NCI-H2227 treated with DMSO at 0.1 percent for 48 hours (cell line): ENCODE results near the gene SNX12.

Experiments
- DNase-seq: peaks from one replicate; lab custom pipeline; 2025; lab: John Stamatoyannopoulos, UW

SNX12 gene

DNA sequence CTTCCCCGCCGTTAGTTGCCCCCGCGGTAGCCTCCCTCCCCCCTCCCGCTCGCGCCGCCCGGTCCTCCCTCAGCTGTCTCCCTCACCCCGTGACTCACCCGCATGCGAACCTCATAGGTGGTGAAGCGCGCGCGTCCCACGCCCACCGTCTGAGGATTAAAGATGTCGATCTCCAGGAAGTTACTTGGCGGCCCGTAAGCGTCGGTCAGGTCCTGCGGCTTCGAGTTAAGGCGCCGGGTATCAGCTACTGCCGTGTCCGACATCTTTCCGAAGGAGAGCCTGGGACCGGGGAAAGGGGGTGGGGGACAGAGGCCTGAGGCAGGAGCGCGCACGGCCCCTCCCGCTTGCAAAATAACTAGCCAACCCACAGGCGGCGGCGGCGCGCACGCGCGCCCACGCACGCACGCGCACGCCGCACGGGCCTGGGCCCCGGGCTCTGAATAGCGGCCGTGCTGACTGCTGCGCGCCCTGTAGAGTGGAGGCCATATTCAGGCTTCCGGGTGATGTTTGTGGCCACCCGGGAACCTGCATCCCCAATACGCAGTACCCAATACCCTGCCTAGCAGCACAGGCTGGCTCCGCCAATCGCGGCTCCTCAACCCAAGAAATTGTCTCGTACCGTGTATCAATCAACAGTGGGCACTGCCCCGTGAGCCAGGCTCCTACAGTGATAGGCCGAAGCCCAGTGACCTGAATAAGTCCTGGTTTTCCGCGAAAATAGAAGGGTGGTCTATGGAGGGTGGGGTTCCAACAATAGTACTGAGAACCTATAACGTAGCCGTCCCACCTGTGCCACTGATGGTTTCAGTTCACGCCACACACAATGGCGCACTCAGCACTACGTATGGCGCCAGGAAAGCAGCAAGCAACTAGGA, at the start of gene SNX12:
Gene SNX12, minus strand, starts transcription at position 291 of the 875 bp plus-strand sequence. Its CDS starts 28 bp downstream, at position 263.
- DNase-seq, result peak; percentile 98

GRCh38 chrX:71117358-71117757, 49.2 kb upstream of the SNX12 start:
- no peak for DNase-seq

GRCh38 chrX:71111921-71112431, 43.8 kb upstream of the SNX12 start:
- no peak for DNase-seq

DNA sequence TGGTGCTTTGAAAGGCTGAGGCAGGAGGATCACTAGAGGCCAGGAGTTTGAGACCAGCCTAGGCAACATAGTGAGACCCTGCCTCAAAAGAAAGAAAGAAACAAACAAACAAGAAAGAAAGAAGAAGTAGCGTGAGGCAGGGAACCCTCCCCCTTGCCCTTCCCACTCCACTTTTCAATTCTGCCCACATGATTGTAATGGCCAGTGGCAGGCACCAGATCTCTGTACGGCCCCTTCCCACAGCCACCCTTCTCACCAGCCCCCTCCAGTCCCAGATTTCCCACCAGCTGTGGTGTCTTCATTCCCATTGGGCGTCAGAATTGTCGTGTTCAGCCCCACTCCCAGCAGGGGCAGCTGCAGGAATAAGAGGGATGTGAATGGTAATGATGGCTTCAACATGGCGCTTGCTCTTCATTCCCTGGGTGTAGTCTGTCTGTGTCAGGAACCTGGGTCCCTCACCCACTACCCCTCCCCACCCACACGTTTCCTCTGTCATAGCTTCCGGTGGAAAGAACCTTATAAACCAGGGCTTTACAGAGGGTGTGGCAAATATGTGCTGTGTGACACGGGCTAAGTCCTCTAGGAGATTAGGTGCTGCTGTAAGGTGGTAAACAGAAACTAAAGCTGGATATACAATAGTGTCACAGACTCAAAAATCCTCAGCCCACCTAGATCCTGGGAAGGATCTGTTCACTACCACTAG, 43.2 kb upstream of the SNX12 start, which contains the start of gene IL2RG:
Gene IL2RG, minus strand, starts transcription at position 437 of the 703 bp plus-strand sequence. Its CDS starts 38 bp downstream, at position 399.
- no peak for DNase-seq

DNA sequence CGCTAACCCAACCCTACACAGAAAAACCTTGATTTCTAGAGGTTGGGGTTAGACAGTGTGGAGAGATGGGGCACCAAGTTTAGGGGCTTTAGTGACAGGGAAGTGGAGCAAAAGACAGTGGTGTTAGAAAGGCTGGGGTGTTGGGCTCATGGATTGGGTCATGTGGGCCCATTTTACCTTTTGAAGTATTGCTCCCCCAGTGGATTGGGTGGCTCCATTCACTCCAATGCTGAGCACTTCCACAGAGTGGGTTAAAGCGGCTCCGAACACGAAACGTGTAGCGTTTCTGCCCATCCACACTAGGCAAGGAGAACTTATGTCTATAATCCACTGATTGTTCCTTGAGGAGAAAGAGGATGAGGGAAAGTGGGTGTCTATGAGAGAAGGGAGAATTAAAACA, 40.9 kb upstream of the SNX12 start:
- DNase-seq, result no peak

DNA sequence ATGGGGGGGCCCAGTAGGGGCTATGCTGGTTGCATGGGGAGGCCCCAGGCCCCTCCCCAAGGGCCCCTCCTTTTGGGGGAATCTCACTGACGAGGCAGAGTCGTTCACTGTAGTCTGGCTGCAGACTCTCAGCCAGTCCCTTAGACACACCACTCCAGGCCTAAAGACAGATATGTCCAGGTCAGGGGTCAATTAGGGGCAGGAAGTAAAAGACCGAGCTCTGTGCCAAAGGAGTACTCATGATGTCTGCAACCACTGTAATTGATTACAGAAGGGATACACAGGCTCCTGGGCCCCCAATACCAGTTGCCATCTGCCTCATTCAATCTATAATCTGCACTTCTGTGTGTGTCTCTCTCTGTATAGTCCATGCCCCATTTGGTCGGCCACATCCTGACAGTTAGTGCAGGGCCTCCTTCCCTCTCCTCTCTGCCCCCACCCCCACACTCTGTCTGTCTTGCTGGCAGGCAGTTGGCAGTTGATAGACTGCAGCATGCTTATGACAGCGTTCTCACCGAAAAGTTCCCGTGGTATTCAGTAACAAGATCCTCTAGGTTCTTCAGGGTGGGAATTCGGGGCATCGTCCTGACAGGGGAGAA, 39.7 kb upstream of the SNX12 start:
- DNase-seq, result no peak

GRCh38 chrX:71107245-71107644, 39.1 kb upstream of the SNX12 start:
- no peak for DNase-seq

DNA sequence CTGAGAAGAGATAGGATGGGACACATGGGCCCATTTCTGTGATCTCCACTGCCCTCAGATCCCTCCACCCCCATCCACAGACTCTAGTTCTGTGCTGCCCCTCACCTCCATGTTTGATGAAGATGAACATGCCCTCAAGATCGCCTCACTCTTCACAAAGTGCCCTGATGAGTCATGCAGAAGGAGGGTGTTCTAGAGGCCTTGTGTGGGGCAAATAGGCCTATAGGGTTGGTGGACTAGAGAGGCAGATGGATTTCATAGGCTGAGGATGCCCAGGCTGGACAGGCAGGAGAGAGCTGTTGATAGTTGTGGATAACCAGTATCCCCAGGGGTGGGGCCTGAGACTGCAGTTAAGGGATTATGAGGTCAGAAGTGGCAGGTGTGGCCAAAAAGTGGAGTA, 38.3 kb upstream of the SNX12 start, which contains the start of gene CXorf65:
Gene CXorf65, minus strand, starts transcription at position 314 of the 400 bp plus-strand sequence. Its CDS starts 184 bp downstream, at position 130.
- DNase-seq, result no peak

DNA sequence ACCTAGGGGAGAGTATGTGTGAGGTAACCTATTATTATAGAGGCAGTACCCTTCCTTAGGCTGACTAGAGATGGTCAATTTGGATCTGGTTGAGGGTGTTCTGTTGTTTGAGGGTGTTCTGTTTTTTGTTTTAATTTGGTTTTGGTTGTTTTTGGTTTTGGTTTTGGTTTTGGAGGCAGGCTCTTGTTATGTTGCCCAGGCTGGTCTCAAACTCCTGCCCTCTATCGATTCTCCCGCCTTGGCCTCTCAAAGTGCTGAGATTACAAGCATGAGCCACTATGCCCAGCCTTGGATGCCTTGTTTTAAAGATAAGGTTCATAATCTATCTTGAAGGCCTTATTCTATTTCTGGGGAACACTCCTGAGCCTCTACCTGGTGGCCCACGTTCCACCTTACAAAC, 37.5 kb upstream of the SNX12 start:
- no peak for DNase-seq

DNA sequence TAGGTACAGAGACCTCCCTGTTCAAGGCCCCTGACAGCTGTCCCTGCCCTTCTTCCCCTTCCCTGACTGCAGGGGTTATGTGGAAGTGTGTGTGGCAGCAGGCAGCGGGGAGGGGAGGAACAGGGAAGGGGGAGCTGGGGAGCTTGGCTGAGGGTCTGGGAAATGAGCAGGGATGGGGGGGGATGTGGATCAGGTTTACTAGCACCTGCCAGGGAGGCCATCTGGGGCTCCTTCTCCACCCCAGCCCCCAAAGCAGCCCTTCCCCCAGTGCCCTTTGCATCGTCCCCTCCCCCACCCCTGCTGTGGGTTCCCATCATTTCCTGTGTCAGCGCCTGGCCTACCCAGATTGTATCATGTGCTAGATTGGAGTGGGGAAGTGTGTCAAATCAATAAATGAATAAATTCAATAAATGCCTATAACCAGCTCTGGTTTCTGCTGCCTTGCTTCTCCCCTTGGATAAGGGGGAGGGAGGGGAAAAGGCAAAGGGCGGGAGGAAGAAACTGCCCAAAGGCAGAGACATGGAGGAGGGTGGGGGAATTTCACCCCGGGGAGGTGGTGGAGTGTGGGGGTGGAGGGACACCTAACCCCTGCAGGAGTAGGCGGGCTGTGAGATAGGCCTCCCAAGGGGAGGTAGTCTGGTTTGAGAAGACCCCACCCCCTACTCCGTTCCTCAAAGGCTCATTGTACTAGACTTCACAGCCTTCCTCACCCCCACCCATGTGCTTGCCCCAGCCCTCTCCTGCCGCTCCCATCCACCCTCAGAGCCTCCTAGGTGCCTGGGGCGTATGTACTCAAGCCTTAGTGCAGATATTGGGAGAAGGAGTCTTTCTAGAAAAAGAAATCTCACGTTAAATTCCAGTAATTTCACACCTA, 35.2 kb upstream of the SNX12 start:
- DNase-seq, result no peak

- no peak for DNase-seq
These were observed 34.2 kb upstream of the SNX12 start for GRCh38 chrX:71102292-71102691.

DNA sequence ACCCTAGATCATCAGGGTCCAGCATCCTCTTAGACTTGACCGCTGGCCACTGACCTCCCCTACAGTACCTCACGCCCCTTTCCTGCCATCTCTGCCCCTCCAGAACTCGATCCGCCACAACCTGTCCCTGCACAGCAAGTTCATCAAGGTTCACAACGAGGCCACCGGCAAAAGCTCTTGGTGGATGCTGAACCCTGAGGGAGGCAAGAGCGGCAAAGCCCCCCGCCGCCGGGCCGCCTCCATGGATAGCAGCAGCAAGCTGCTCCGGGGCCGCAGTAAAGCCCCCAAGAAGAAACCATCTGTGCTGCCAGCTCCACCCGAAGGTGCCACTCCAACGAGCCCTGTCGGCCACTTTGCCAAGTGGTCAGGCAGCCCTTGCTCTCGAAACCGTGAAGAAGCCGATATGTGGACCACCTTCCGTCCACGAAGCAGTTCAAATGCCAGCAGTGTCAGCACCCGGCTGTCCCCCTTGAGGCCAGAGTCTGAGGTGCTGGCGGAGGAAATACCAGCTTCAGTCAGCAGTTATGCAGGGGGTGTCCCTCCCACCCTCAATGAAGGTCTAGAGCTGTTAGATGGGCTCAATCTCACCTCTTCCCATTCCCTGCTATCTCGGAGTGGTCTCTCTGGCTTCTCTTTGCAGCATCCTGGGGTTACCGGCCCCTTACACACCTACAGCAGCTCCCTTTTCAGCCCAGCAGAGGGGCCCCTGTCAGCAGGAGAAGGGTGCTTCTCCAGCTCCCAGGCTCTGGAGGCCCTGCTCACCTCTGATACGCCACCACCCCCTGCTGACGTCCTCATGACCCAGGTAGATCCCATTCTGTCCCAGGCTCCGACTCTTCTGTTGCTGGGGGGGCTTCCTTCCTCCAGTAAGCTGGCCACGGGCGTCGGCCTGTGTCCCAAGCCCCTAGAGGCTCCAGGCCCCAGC, 32.7 kb upstream of the SNX12 start:
- DNase-seq, result no peak

DNA sequence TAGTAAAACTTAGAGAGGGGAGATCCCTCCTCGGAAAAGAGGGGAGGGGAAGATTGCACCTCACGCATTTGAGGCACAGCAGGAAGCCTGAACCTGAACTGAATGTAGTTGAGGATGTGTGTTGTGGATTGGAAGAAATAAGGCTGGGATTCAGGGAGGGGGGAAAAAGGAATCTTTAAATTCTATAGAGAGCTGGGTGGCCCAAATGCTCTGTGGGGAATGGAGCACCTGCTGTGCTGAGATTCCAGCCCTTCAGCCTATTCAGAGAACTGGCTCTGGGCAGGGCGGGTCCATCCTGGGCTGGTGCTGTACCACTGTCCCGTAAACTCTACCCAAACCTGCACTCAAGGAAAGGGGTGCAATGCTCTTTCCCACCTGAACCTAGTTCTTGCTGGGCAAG, 31.6 kb upstream of the SNX12 start:
- DNase-seq, result no peak

DNA sequence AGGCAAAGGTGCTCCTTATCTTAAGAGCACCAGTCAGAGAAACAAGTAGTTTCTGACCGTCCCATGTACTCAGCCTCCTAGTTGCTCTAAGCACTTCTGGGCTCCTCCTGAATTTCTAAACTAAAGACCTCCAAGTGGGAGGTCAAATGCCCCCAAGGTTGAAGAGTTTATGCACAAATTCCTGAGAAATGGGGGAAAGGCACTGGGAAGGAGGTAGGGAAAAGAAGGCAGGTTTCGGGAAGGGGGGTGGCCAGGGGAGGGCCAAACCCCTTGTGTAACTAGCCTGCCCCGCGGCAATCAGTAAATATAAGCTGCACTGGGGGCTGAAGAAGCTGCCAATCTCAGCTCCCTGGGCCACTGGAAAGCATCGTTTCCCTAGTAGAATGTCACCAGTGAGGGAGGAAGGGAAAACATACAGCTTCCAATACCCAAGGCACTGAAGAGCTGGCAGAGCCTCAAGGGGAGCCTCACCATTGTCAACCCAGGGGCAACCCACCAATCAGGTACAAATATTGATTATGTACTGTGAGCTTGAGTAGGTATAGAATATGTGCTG, 30.9 kb upstream of the SNX12 start:
- no peak for DNase-seq

DNA sequence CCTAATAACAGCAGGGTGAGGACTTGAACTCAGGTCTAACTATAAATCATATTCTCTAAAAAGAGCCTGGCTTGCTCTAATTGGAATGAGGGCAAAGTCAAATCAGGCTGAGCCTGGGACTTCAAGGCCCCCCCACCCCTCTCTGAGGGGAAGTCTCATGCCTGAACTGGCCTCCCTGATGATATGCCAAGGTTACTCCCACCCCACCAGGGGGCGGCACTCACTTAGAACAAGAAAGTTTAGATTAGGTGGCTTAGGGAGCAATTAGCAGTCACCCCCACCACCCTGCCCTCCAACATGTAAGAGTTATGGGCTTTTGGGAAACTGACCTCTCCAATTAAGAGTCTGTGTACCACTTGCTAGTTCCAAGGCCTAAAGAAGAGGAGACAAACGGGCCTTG, 30.2 kb upstream of the SNX12 start:
- no peak for DNase-seq

GRCh38 chrX:71096760-71097032, 28.6 kb upstream of the SNX12 start:
- DNase-seq, result no peak

- no peak for DNase-seq
These were observed 28.0 kb upstream of the SNX12 start for GRCh38 chrX:71095981-71096759.

DNA sequence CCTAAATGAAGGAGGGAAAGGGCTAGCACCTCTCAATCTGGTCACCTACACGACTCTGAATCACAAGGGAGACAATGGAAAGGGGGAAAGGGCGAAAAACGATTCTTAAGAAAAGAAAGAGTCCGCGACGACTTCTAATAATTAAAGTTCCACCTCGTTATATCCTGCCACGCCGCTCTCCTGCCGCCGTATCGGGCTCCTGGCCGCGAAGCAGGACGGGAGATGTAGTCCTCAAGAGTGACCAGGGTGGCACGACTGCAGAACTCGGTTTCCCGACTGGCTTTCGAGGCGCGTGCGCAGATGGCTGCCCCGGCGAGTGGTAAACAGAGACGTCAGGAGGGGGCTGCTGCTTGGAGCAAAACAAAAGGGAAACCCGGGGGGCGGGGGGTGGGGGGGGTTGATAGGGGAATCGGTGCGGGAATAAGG, 27.4 kb upstream of the SNX12 start, which contains the start of gene FOXO4:
Gene FOXO4, plus strand, starts transcription at position 297 of the 426 bp plus-strand sequence. CDS start 678 bp downstream, outside the sequence.
- peak; percentile 95 for DNase-seq

GRCh38 chrX:71095033-71095432, 26.9 kb upstream of the SNX12 start:
- DNase-seq, result no peak
